Measurements from ENCODE around the gene GALNT2.

Gene GALNT2

GRCh38 chr1:230136453-230137336 is 69.7 kb downstream of the GALNT2 start:
- no peak for DNase-seq

DNA sequence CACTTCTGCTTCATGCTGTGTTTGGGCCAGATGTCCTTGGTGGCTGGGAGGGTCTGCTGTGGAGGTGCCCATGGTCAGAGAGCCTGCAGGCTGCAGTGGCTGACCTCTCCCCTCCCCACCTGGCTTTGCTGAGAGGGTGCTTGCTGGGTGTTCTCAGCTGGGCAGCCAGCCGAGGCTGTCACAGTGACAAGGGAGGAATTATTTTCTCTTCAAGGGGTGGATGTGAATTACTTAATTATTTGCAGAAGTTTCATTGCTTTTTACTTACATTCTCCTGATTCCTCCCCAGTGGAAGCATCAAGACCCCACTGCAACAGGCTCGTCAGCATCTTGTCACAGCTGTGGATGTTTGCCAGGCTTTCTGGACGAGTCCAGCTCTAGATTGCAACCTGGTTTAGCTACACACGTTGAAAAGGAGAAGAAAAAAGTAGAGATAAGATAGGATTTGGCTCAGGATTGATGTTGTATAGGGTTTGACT is 70.3 kb downstream of the GALNT2 start:
- no peak for DNase-seq

DNA sequence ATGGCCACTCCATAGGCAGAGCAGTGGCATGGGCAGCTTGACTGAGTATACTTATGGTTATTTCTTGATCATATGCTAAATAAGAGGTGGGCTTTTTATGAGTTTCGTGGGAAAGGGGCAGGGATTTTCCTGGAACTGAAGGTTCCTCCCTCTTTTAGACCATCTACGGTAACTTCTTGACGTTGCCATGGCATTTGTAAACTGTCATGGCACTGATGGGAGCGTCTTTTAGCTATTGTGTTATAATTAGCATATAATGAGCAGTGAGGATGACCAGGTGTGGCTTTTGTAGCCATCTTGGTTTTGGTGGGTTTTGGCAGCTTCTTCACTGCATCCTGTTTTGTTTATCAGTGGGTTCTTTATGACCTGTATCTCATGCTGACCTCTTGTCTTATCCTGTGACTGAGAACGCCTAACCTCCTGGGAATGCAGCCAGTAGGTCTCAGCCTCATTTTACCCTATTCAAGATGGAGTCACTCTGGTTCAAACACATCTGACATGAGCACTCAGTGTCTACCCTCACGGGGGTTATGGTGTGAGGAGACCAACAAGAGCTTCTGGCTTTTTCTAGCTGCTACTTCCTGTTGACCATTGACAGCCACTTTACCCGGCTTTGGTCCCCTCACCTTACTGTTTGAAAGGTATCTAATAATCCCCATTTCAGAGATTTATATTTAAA is 71.7 kb downstream of the GALNT2 start:
- DNase-seq: no peak

DNA sequence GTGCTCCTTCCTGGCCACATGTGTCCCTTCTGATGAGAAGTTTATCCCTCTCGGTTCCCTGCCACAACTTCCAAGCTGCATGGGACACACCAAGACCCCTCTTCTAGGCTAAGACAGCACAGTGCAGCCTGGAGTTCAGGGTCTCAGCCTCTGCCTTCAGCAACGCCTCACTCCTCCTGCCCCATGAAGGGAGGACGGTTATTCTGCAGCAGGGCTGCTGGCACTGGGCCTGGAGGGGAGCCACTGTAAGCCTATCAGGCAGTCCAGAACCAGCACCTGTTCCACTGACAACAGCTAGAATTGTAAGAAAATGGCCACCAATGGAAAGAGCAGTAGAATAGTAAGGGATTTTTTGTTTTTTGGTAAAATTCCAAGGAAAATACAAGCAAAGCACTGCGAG is 72.3 kb downstream of the GALNT2 start:
- DNase-seq: no peak

GRCh38 chr1:230139741-230140140 is 72.7 kb downstream of the GALNT2 start:
- no peak for DNase-seq

DNA sequence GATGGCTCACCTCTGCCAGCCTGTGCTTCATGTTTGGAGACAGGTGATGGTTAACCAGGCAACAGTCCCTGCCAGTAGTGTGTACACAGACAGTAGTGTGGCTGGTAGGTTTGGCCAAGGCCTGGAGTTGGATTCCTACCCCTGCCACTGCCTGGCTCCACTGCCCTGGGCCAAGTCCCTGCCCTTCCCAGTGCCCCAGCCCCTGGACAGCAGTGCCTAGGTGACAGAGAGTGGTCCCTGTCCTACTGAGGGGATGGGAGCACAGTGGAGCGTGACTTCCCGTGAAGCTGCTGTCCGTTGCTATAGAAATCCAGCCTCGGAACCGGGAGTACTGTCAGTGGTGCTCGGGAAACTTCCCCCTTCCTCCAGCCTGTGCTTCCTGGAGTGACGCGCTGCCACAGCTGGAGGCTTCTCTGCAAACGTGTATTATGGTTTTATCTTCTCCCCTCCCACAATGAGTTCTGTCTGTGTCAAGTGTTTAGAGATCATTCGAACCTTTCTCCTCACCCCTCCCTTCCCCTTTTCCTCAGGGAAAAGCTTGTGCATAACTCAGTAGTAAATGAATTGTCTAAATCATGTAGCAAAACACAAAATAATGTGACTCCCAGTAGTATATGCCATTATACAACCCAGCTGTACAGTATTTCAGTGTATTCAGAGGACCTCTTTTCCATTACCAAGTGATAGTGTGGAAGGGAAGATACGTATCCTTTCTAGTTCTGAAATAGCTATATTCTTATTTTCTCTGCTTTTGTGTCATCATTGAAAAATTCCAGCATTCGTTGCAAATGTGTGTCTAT is 73.4 kb downstream of the GALNT2 start:
- DNase-seq: no peak

DNA sequence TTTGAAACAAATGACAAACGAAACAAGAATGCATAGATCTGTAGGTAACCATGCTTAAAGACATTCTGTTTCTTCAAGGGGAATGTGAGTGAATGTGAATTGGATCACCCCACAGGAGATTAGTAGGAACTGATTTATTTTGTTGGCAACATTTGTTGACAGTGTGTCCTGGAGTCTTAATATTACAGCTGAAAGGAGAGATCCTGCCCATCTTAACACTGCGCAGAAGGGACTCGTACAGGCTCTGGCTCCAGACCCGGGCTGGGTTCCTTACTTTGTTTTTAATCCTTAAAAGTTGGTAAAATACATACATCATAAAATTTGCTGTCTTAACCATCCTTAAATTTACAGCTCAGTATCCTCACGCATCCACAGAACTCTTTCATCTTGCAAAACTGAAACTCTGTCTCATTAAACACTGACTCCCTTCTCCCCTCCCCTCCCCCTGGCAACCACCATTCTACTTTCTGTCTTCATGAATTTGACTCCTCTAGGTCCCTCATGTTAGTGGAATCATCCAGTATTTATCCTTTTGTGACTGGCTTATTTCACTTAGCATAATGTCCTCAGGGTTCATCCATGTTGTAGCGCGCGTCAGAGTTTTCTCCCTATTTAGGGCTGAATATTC is 74.1 kb downstream of the GALNT2 start:
- DNase-seq: no peak

- no peak for DNase-seq
These were observed 75.0 kb downstream of the GALNT2 start for GRCh38 chr1:230141797-230142607.

DNA sequence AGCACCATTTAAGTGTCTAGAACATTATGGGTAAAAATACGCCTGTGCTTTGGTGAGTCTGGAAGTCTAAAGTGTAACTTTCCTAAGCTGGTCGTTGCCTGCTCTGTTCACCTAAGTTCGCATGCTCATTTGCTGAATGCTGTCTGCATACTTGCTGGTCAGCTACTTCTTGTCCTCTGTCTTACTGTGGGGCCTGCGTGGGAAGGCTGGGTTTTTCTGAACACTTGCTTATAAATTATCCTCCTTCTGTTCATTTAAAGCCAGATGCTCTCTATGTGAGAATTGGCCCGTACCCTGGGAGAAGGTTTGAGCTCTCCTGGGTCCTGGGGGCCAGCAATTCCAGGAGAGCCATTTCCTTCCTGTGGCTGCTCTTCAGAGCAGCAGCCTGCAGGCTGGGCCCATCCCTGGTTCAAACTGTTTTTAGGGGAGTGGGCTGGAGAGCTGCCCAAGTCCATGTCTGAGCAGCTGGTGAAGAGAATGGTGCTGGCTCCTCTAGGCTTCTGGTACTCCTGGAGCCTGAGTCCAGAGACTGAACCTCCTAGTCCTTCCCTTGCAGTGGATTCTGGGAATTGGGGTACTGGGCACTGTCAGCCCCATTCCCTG is 75.7 kb downstream of the GALNT2 start:
- no peak for DNase-seq

GRCh38 chr1:230143534-230143933 is 76.5 kb downstream of the GALNT2 start:
- no peak for DNase-seq

DNA sequence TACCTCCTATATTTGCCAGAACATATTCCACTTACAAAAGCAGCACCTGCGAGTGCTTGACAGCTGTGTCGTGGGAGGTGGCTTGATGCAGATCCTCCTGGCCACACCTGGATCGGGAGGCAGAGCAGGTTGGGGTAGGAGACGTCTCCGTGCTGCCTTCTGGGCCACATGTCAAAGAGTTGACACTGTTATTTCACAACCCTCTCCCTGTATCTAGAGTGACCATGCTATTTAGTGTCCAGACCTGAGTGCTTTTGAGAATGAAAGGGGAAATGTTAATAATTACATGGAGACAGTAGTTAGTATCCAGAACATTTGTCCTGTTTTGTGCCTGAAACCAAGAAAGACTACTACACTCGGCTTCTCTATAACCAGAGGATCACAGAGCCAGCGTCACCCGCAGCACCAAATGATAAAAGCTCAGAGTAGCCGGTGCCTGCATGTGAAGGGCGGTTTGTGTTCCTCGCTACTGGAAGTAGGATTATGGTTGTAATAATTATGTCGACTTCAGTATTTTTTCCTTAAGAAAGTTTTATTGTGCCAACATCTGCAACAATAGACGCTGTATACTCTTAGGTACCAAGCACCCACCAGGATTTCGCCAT is 77.1 kb downstream of the GALNT2 start:
- DNase-seq: no peak

GRCh38 chr1:230144758-230145504 is 77.9 kb downstream of the GALNT2 start:
- DNase-seq: no peak

GRCh38 chr1:230145505-230145899 is 78.5 kb downstream of the GALNT2 start:
- DNase-seq: peak; percentile 29

- no peak for DNase-seq
These were observed 79.0 kb downstream of the GALNT2 start for GRCh38 chr1:230145953-230146476.

GRCh38 chr1:230146709-230147108 is 79.7 kb downstream of the GALNT2 start:
- DNase-seq: no peak

DNA sequence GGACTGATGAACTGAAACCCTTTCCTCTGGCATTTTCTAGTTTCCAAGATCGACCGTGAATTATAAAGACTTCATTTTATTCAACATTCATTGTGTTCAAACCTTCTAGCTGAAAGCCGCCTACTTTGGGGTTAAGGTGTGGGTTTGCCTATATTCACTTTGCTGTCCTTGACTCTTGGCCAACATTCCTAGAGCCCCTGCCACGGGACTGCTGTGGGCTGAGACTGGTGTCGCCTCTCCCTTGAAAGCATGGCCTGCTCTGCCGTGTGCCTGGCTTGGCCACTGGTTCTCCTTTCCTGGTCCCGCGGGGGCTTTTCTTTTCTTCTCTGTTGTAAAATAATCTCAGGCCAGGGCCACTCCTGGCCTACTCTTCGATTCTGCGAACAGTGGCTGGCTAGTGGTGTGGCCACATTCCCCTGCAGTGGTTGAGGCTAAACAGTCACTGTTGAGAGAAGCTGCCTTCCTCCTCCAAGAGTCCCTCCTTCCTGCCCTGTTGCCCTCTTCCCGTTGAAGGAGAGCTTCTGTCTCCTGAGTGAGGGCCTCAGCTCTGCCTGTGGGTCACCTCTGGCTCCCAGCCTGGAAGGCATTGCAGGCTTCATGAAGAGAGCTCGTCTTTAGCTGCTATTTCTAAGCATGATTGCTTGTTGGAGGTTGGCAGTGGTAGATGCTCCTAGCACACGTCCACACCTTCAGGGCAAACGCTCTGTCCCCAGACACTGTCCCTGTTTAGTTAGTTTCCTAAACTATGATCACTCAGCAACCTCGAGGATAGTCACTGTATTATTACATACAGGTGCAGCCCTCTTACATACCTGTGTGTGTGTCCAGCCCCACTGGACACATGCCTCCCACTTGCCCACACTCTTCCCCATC is 80.5 kb downstream of the GALNT2 start:
- no peak for DNase-seq

GRCh38 chr1:230148126-230148652 is 81.2 kb downstream of the GALNT2 start:
- no peak for DNase-seq

GRCh38 chr1:230148768-230149469 is 81.9 kb downstream of the GALNT2 start:
- DNase-seq: no peak

All from activated gamma-delta T cell treated with Interleukin-2 at 50 U/mL for 16 hours (primary cell).